ENCODE results near the gene WNT1.
A peak's percentile ranks its signal among the peaks of the same experiment; 100 is the strongest.

WNT1 gene

DNA sequence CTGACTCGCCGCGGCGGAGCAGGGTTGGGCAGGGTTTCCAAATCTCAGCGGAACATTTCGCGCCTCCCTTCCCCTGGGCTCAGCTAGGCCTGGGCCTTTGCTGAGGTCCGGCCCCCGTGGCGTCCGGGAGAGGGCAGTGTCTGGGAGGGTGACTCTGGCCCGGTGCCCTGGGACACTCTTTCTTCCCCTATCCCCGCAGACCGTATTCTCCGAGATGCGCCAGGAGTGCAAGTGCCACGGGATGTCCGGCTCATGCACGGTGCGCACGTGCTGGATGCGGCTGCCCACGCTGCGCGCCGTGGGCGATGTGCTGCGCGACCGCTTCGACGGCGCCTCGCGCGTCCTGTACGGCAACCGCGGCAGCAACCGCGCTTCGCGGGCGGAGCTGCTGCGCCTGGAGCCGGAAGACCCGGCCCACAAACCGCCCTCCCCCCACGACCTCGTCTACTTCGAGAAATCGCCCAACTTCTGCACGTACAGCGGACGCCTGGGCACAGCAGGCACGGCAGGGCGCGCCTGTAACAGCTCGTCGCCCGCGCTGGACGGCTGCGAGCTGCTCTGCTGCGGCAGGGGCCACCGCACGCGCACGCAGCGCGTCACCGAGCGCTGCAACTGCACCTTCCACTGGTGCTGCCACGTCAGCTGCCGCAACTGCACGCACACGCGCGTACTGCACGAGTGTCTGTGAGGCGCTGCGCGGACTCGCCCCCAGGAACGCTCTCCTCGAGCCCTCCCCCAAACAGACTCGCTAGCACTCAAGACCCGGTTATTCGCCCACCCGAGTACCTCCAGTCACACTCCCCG, 3.0 kb downstream of the WNT1 start:
- no peak for DNase-seq (ENCODE audit: low spot score)

DNA sequence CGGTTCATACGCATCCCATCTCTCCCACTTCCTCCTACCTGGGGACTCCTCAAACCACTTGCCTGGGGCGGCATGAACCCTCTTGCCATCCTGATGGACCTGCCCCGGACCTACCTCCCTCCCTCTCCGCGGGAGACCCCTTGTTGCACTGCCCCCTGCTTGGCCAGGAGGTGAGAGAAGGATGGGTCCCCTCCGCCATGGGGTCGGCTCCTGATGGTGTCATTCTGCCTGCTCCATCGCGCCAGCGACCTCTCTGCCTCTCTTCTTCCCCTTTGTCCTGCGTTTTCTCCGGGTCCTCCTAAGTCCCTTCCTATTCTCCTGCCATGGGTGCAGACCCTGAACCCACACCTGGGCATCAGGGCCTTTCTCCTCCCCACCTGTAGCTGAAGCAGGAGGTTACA, 3.6 kb downstream of the WNT1 start:
- no peak for DNase-seq (ENCODE audit: low spot score)

GRCh38 chr12:48982397-48983080, 4.4 kb downstream of the WNT1 start:
- no peak for DNase-seq (ENCODE audit: low spot score)

DNA sequence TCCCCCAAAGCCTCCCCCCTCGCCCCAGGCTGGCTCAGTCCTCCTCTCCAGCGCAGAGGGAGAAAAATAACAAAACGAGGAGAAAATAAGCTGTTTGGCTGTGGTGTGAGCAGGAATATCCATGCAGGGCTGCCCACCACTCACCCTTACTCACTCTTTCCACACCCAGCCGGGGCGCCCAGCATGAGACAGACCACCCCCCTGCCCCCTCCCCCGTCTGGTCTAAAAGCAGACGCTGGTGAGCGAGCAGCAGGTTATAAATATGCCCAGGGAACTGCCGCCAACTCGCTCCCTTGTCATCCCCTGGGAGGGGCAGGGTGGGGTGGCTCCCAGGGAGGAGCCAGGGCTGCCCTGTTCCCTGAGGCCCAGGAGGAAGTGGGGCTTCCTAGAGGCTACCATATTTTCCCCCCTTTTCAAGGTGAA, 7.4 kb downstream of the WNT1 start:
- DNase-seq (ENCODE audit: low spot score), result no peak

- DNase-seq (ENCODE audit: low spot score), result no peak
Observed at GRCh38 chr12:48985901-48986300, 7.8 kb downstream of the WNT1 start.

DNA sequence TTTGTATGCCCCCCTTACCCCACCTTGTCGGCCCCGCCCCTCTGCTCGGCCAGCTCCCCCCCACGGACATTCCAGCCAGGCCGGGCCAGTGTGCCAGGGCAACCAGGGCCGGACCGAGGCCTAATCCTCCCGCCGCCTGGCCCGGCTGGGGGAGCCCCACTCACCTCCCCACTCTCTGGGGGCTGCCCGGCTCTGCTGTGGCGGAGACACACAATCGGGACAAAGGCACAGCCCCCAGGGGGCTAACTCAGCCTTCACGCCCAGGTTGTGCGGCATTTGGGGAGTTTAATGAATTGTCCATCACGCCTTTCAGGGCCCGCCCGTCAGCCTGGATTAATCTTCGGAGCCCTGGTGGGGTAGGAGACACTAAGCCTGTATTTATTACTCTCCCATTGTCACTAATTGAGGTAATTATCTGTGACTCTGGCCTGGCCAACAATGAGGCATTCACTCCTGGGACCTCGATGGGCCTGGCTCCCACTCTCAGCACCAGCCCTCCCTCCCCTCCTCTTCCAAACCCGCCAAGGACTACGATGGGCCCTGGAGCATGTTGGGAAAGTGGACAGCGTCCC, 8.7 kb downstream of the WNT1 start:
- no peak for DNase-seq (ENCODE audit: low spot score)

DNA sequence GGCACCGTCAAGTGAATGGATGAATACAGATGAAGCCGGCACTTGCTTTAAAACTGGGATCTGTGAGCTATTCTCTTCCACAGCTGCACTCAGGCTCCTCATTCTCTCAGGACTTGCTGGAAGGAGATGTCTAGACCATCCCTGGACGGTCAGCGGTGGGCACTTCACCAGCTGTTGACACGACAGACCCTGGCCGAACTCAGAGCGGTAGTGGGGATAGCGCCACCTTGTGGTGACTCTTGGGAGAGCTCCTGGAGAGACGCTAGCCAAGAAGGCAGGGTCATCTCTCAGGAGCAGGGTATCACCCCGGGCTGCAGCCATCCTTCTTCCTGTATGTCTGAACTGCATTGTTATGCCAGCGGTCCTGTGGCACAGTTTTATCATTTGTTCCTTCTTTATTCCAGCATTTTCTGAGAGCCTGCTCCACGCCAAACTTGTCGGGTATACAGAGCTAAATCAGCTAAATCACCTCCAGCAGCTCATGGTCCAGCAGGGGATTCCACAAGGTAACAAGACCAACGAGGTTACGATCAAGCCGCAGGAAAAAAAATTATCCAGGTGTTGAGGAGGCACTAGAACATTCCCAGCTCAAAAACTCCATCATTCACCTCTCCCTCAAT, 10.0 kb downstream of the WNT1 start:
- peak; percentile 77 for DNase-seq (ENCODE audit: low spot score)

DNA sequence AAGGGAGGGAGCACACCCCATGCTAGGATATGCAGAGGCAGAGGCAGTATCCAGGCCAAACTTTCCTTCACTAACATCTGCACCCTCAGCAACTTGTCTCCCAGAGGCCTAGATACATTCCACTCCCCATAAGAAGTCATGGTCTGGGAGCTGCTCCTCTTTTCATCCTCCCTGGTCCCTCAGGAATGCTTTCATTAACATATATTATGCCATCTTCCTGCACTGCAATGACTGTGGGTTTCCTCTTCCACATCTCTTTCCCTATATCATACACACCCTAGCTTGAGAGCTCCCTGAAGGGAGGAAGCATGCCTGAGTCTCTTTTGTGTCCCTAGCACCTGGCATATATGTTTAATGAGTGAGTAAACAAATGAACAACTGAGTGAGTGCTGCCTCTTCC, 12.4 kb downstream of the WNT1 start:
- DNase-seq (ENCODE audit: low spot score), result no peak

DNA sequence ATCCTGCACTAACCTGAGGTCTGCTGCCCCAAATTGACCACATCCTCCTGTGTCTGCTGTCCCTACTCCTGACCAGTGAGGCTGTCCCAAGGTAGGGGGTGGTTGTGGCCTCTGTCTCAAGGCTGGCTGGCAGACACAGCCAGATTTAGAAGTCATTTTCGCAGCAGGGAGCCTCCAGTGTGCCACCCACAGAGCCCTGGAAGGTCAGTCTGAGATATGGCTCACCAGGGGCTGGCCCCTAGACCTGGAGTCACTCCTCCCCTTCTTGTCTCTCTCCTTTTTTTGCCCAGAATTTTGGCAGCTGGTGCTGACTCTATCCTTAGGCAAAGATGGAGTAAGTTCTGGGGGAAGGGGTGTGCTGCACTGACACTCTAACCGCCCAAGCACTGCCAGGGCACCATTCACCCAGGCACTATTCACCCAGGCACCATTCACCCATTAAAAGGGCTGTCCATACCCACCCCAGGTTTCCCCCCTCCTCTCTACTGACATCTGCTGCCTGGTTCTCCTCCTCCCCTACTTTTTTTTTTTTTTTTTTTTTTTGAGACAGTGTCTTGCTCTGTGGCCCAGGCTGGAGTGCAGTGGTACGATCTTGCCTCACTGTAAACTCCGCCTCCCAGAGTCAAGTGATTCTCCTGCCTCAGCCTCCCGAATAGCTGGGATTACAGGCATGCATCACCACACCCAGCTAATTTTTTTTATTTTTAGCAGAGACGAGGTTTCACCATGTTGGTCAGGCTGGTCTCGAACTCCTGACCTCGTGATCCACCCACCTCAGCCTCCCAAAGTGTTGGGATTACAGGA, 13.3 kb downstream of the WNT1 start:
- no peak for DNase-seq (ENCODE audit: low spot score)

DNA sequence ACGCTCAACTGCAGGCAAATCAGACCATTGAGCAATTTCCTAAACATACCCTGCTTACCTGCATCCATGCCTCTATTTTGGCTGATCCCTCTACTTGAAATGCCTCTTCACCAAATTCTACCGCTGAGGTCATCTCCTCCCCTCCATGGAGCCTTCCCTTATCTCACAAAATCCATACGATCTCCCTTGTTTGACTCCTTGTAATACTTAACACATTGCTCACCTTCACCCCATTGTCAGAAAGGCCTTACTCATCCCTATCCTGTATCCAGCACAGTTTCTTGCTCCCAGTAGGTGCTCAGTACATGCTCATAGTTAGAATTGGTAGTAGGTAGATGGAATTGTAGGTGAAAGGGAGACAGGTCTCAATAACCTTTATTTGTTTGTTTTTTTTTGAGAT, 15.7 kb downstream of the WNT1 start:
- no peak for DNase-seq (ENCODE audit: low spot score)

DNA sequence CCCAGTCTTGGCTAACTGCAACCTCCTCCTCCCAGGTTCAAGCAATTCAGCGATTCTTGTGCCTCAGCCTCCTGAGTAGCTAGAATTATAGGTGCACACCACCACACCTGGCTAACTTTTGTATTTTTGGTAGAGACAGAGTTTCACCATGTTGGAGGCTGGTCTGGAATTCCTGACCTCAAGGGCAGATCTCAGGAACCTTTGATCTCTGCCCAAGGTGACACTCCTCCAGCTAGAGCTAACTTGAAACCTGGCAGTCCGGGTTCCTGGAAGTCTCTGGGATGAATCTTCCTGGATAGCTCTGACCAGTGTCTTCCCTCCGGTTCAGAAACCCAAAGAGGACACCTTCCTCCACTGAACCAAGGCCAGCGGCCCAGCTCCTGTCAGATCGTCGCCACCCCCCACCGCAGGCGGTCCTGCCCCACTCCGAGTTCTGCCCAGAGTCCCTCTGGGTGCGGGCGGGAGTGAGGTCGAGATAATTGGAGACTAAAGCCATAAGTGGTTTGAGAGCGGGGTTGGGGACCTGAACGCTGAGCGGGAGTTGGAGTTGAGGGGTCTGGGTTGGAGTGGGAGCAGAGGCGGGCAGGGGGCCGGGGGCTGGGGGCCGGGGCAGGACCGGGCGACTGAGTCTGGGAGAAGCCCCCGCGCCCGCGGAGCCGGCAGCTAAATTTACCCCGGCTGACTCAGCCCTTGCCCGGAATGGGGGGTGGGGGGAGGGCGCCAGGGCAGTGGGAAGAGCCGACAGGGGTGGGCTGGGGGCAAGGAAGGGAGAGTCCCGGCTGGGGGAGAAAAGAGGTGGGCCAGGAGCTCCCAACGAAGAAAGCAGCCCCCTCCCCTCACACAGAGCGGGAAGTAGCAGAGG, 16.3 kb downstream of the WNT1 start:
- DNase-seq (ENCODE audit: low spot score), result no peak

GRCh38 chr12:48995086-48995879, 17.2 kb downstream of the WNT1 start:
- peak; percentile 55 for DNase-seq (ENCODE audit: low spot score)

- peak; percentile 64 for DNase-seq (ENCODE audit: low spot score)
Observed at GRCh38 chr12:48996794-48997718, 18.9 kb downstream of the WNT1 start.

- peak; percentile 69 for DNase-seq (ENCODE audit: low spot score)
Observed at GRCh38 chr12:48997719-48998496, 19.8 kb downstream of the WNT1 start.

GRCh38 chr12:48998497-48999353, 20.6 kb downstream of the WNT1 start:
- DNase-seq (ENCODE audit: low spot score), result peak; percentile 61

DNA sequence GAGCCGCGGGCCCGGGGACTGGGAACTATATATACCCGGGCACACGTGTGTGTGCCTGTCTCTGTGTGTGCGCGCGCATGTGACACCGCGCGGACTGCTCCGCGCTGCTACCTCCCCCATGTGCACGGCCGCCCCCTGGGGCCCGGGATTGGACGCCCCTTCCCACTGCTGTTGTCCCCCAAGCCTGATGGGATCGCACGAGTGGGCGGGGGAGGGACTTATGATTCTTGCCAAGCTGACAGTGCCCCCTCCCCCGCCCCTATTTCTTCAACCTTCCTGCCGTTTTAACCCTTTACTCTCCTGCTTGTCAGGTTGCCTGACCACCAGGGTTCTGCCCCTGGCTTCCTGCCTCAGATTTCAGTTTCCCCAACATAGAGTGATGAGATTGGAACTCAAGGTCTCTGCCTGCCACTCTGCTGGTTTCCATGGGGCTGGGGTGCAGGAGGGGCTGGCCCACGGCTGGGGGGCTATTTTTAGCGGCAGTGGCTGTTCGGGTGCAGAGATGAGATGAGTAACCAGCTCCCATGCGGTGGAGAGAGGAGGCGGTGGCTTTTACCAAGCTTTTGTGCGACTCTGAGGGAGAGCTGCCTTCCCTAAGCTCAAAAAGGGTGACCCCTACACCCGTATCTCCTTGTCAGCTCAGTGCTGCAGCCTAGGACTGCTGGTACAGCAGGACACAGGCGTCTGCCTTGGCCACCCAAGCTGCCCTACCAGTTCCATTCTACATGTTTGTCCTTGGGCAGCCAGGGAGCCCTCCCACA, 21.4 kb downstream of the WNT1 start, which contains the start of gene DDN:
DDN (minus strand) TSS at position 5 of the 761 bp plus-strand sequence. CDS start 88 bp downstream, outside the sequence.
- DNase-seq (ENCODE audit: low spot score), result peak; percentile 90

Measured in NAMALWA (cell line).